GM23338 (cell line): ENCODE measurements around the gene USF2. TPM values are rescaled to one million over a fixed set of nuclear protein-coding genes. Genes with fewer than 3 reads are reported as not detected.
"Not testable (repeated sequence)": the region's sequence is repeated elsewhere in the genome, so short reads cannot be mapped to it uniquely, and the experiment has no call there.

Experiments
- ATAC-seq: fragments of 200-7000 bp; cut with Tn5 transposase; 3 replicates; pipeline ENCODE4 v1.9.1; 2020
- DNase-seq: peaks from one replicate; pipeline ENCODE4 v3.0.0-alpha.2; 2015; ENCODE audit warnings: low spot score
- H2AFZ ChIP-seq: fragments of 200-600 bp; sonication (generic); 2 replicates; pipeline ENCODE4 v1.8.0; 2016; ENCODE audit warnings: antibody characterized with exemption, mild to moderate bottlenecking, moderate library complexity
- H3F3A ChIP-seq: fragments of 200-600 bp; sonication (generic); replicated peaks from 2 replicates; pipeline ENCODE4 v1.8.0; 2017; ENCODE audit warnings: antibody characterized with exemption, mixed run types, low read depth
- H3K27ac ChIP-seq: fragments of 200-600 bp; sonication (generic); 2 replicates; pipeline ENCODE4 v1.6.1; 2016; ENCODE audit warnings: low read depth
- H3K27me3 ChIP-seq: fragments of 200-600 bp; sonication (generic); 2 replicates; pipeline ENCODE4 v1.8.0; 2016; ENCODE audit warnings: mild to moderate bottlenecking, mixed run types, moderate library complexity; ENCODE audit not compliant: insufficient read depth
- H3K36me3 ChIP-seq: fragments of 200-600 bp; sonication (generic); 2 replicates; pipeline ENCODE4 v1.8.0; 2016; ENCODE audit warnings: mild to moderate bottlenecking; ENCODE audit not compliant: insufficient read depth
- H3K4me1 ChIP-seq: fragments of 200-600 bp; sonication (generic); 2 replicates; pipeline ENCODE4 v1.8.0; 2016; ENCODE audit warnings: mild to moderate bottlenecking, moderate library complexity; ENCODE audit not compliant: insufficient read depth
- H3K4me2 ChIP-seq: fragments of 200-600 bp; sonication (generic); 2 replicates; pipeline ENCODE4 v1.7.1; 2017; ENCODE audit warnings: mixed run types
- H3K4me3 ChIP-seq: fragments of 200-600 bp; sonication (generic); 2 replicates; pipeline ENCODE4 v1.6.1; 2016; ENCODE audit warnings: mixed run types
- H3K79me2 ChIP-seq: fragments of 200-600 bp; sonication (generic); replicated peaks from 2 replicates; pipeline ENCODE4 v1.8.0; 2017; ENCODE audit warnings: mild to moderate bottlenecking; ENCODE audit not compliant: insufficient read depth
- H3K9me2 ChIP-seq: fragments of 200-600 bp; sonication (generic); 2 replicates; pipeline ENCODE4 v1.8.0; 2017; ENCODE audit not compliant: insufficient read depth
- H4K20me1 ChIP-seq: fragments of 200-600 bp; sonication (generic); replicated peaks from 2 replicates; pipeline ENCODE4 v1.8.0; 2017; ENCODE audit warnings: mild to moderate bottlenecking; ENCODE audit not compliant: insufficient read depth
- H3K27ac Mint-ChIP-seq: 2 replicates; pipeline ENCODE4 v1.8.0; 2020; ENCODE audit warnings: inconsistent platforms, mild to moderate bottlenecking, moderate library complexity, mixed read lengths
- H3K27me3 Mint-ChIP-seq: 3 replicates; pipeline ENCODE4 v1.8.0; 2022; ENCODE audit warnings: low read depth, mild to moderate bottlenecking, moderate library complexity, mixed read lengths, inconsistent platforms; ENCODE audit not compliant: insufficient read depth, poor library complexity
- H3K36me3 Mint-ChIP-seq: 3 replicates; pipeline ENCODE4 v1.8.0; 2021; ENCODE audit warnings: low read depth, mild to moderate bottlenecking, inconsistent platforms, moderate library complexity, mixed read lengths
- H3K4me1 Mint-ChIP-seq: 3 replicates; pipeline ENCODE4 v1.8.0; 2020; ENCODE audit warnings: mild to moderate bottlenecking, inconsistent platforms, mixed read lengths
- H3K4me3 Mint-ChIP-seq: 3 replicates; pipeline ENCODE4 v1.8.0; 2021; ENCODE audit warnings: moderate library complexity, mild to moderate bottlenecking, inconsistent platforms, mixed read lengths
- H3K9me3 Mint-ChIP-seq: 3 replicates; pipeline ENCODE4 v1.8.0; 2020; ENCODE audit warnings: moderate library complexity, mild to moderate bottlenecking, inconsistent platforms, mixed read lengths
- CREB1 ChIP-seq: fragments of 250-450 bp; sonication (Bioruptor Pico); IDR thresholded peaks from 2 replicates; pipeline ENCODE4 v1.5.0; 2020; ENCODE audit warnings: low read depth, mild to moderate bottlenecking, moderate library complexity
- CTCF ChIP-seq, 2 experiments: fragments of 200-600 bp in 1 of 2; sonication (generic) in 1 of 2; conservative IDR thresholded peaks; 2 replicates each; pipeline versions ENCODE4 v1.5.1 to v1.6.1; 2016 to 2017; ENCODE audit warnings: antibody characterized with exemption in 2 of 2, low read depth in 2 of 2, mild to moderate bottlenecking in 2 of 2, moderate library complexity in 1 of 2
- EZH2 ChIP-seq: fragments of 200-600 bp; sonication (generic); IDR thresholded peaks from one replicate; pipeline ENCODE4 v1.8.0; 2017; ENCODE audit warnings: antibody characterized with exemption, mild to moderate bottlenecking, low read depth; ENCODE audit not compliant: unreplicated experiment
- NANOG ChIP-seq: IDR thresholded peaks from 2 replicates; pipeline ENCODE4 v1.6.1; 2016; ENCODE audit warnings: antibody characterized with exemption, borderline replicate concordance
- POLR2AphosphoS5 ChIP-seq: IDR thresholded peaks from 2 replicates; pipeline ENCODE4 v1.6.1; 2016; ENCODE audit warnings: antibody characterized with exemption, low read depth
- REST ChIP-seq: IDR thresholded peaks from one replicate; pipeline ENCODE4 v1.6.1; 2018; ENCODE audit warnings: antibody characterized with exemption; ENCODE audit not compliant: unreplicated experiment
- polyA plus RNA-seq: library from polyadenylated mRNA; unstranded; fragments of >200 nt; fragmentation: Nextera tagmentation; extraction: Ambion mirVana; gene quantifications from 2 replicates; pipeline ENCODE4 v1.2.1, GENCODE V29; 2016
- total RNA-seq: library from RNA; depleted of rRNA; stranded (reverse); fragments of >200 nt; shearing (Covaris generic); gene quantifications from 2 replicates; pipeline ENCODE4 v1.2.3, GENCODE V29; 2014
- TF ChIP-seq, protein P1 (sequence below): fragments of 250-450 bp; sonication (Bioruptor Pico); IDR thresholded peaks from 2 replicates; pipeline ENCODE4 v1.5.0; 2020; ENCODE audit warnings: mild to moderate bottlenecking, moderate library complexity

USF2 gene
- total and polyA plus RNA-seq, 2 experiments from 2014 or later = 28.9 to 60.5 TPM

DNA sequence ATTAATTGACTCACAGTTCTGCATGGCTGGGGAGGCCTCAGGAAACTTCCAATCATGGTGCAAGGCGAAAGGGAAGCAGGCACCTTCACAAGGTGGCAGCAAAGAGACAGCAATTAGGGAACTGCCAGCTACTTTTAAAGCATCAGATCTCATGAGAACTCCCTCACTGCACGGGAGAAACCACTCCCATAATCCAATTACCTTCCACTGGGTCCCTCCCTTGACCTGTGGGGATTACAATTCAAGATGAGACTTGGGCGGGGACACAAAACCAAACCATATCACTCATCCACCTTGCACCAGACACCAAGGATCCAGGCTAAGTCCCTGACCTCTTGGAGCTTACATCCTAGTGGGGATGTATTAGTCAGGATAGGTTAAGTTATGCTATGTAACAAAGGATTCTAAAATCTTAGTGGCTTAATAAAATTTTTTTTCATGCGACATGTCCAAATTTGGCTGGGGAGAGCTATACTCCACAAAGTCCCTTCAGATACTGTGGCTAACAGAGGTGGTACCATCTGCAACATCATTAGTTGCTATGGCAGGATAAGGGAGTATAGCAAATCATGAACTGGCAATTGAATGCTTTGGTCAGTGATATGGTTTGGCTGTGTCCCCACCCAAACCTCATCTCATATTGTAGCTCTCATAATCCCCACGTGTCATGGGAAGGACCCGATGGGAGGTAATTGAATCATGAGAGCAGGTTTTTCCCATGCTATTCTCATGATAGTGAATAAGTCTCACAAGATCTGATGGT is 31.9 kb upstream of the USF2 start:
- no peaks in the 10 kb centered on the region for H3K36me3 ChIP-seq
- ATAC-seq (peak; percentile 57), DNase-seq (peak; percentile 67)
- H3K4me1 ChIP-seq = no peaks in the 10 kb centered on the region
- no peak overlapping the region for H3K4me3 ChIP-seq
- no peaks in the 10 kb centered on the region for H3K27me3 ChIP-seq
- H3K27ac Mint-ChIP-seq = no peak overlapping the region
- H3K36me3 Mint-ChIP-seq = peaks cover 7% of the 10 kb centered on the region; the same call in 1 of the 3 replicates
- H3K27me3 Mint-ChIP-seq = no peaks in the 10 kb centered on the region
- no peaks in the 10 kb centered on the region for H4K20me1 ChIP-seq
- H3K4me3 Mint-ChIP-seq = no peak overlapping the region
- TF ChIP-seq POLR2AphosphoS5 = no peak
- TF ChIP-seq REST = no peak
- TF ChIP-seq EZH2 = no peak
- peak; percentile 43 to 66 for TF ChIP-seq CTCF (conservative IDR thresholded peaks at IDR 0.05; ENCODE audit: low read depth in 2 of 2)
- TF ChIP-seq CREB1 = no peak
- no peak for TF ChIP-seq NANOG
- TF ChIP-seq, protein P1, sequence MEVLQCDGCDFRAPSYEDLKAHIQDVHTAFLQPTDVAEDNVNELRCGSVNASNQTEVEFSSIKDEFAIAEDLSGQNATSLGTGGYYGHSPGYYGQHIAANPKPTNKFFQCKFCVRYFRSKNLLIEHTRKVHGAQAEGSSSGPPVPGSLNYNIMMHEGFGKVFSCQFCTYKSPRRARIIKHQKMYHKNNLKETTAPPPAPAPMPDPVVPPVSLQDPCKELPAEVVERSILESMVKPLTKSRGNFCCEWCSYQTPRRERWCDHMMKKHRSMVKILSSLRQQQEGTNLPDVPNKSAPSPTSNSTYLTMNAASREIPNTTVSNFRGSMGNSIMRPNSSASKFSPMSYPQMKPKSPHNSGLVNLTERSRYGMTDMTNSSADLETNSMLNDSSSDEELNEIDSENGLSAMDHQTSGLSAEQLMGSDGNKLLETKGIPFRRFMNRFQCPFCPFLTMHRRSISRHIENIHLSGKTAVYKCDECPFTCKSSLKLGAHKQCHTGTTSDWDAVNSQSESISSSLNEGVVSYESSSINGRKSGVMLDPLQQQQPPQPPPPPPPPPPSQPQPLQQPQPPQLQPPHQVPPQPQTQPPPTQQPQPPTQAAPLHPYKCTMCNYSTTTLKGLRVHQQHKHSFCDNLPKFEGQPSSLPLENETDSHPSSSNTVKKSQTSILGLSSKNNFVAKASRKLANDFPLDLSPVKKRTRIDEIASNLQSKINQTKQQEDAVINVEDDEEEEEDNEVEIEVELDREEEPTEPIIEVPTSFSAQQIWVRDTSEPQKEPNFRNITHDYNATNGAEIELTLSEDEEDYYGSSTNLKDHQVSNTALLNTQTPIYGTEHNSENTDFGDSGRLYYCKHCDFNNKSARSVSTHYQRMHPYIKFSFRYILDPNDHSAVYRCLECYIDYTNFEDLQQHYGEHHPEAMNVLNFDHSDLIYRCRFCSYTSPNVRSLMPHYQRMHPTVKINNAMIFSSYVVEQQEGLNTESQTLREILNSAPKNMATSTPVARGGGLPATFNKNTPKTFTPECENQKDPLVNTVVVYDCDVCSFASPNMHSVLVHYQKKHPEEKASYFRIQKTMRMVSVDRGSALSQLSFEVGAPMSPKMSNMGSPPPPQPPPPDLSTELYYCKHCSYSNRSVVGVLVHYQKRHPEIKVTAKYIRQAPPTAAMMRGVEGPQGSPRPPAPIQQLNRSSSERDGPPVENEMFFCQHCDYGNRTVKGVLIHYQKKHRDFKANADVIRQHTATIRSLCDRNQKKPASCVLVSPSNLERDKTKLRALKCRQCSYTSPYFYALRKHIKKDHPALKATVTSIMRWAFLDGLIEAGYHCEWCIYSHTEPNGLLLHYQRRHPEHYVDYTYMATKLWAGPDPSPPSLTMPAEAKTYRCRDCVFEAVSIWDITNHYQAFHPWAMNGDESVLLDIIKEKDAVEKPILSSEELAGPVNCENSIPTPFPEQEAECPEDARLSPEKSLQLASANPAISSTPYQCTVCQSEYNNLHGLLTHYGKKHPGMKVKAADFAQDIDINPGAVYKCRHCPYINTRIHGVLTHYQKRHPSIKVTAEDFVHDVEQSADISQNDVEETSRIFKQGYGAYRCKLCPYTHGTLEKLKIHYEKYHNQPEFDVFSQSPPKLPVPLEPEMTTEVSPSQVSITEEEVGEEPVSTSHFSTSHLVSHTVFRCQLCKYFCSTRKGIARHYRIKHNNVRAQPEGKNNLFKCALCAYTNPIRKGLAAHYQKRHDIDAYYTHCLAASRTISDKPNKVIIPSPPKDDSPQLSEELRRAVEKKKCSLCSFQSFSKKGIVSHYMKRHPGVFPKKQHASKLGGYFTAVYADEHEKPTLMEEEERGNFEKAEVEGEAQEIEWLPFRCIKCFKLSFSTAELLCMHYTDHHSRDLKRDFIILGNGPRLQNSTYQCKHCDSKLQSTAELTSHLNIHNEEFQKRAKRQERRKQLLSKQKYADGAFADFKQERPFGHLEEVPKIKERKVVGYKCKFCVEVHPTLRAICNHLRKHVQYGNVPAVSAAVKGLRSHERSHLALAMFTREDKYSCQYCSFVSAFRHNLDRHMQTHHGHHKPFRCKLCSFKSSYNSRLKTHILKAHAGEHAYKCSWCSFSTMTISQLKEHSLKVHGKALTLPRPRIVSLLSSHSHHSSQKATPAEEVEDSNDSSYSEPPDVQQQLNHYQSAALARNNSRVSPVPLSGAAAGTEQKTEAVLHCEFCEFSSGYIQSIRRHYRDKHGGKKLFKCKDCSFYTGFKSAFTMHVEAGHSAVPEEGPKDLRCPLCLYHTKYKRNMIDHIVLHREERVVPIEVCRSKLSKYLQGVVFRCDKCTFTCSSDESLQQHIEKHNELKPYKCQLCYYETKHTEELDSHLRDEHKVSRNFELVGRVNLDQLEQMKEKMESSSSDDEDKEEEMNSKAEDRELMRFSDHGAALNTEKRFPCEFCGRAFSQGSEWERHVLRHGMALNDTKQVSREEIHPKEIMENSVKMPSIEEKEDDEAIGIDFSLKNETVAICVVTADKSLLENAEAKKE (CRISPR knock-in tag) = no peak
- no peak overlapping the region for H2AFZ ChIP-seq
- H3K9me2 ChIP-seq = no peaks in the 10 kb centered on the region
- H3K9me3 Mint-ChIP-seq = peaks cover 30% of the 10 kb centered on the region
- H3K4me1 Mint-ChIP-seq = no peaks in the 10 kb centered on the region
- no peak overlapping the region for H3K27ac ChIP-seq
- H3K79me2 ChIP-seq = no peaks in the 10 kb centered on the region
- no peak overlapping the region for H3K4me2 ChIP-seq
- H3F3A ChIP-seq = no peaks in the 10 kb centered on the region

GRCh38 chr19:35239597-35239996 is 29.2 kb upstream of the USF2 start:
- not testable (repeated sequence) for H2AFZ ChIP-seq, H3K27me3 Mint-ChIP-seq, H4K20me1 ChIP-seq, H3F3A ChIP-seq, DNase-seq, H3K79me2 ChIP-seq, H3K36me3 ChIP-seq, H3K4me1 Mint-ChIP-seq, H3K9me2 ChIP-seq, ATAC-seq, H3K4me3 Mint-ChIP-seq, H3K4me3 ChIP-seq, H3K27me3 ChIP-seq, H3K36me3 Mint-ChIP-seq, H3K4me2 ChIP-seq, H3K27ac Mint-ChIP-seq, H3K4me1 ChIP-seq, H3K27ac ChIP-seq
- peaks cover 32% of the 10 kb centered on the region for H3K9me3 Mint-ChIP-seq
